ENCODE results near the gene CLASRP. TPM values are rescaled to one million over a fixed set of nuclear protein-coding genes. Genes with fewer than 3 reads are reported as not detected.

CLASRP gene, protein sequence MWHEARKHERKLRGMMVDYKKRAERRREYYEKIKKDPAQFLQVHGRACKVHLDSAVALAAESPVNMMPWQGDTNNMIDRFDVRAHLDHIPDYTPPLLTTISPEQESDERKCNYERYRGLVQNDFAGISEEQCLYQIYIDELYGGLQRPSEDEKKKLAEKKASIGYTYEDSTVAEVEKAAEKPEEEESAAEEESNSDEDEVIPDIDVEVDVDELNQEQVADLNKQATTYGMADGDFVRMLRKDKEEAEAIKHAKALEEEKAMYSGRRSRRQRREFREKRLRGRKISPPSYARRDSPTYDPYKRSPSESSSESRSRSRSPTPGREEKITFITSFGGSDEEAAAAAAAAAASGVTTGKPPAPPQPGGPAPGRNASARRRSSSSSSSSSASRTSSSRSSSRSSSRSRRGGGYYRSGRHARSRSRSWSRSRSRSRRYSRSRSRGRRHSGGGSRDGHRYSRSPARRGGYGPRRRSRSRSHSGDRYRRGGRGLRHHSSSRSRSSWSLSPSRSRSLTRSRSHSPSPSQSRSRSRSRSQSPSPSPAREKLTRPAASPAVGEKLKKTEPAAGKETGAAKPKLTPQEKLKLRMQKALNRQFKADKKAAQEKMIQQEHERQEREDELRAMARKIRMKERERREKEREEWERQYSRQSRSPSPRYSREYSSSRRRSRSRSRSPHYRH
- total RNA-seq, result 83.7 TPM
- long read RNA-seq, transcript CLASRP-202 (21 exons, 2,213 nt), result major isoform, 9 of 54 reads
- long read RNA-seq, transcript CLASRP-201 (21 exons, 2,234 nt), result minor isoform, 8 of 54 reads
- long read RNA-seq, partial matches to known transcripts, result 13 of 54 reads
- long read RNA-seq, other reads (novel, unspliced or antisense), result 23 of 54 reads

DNA sequence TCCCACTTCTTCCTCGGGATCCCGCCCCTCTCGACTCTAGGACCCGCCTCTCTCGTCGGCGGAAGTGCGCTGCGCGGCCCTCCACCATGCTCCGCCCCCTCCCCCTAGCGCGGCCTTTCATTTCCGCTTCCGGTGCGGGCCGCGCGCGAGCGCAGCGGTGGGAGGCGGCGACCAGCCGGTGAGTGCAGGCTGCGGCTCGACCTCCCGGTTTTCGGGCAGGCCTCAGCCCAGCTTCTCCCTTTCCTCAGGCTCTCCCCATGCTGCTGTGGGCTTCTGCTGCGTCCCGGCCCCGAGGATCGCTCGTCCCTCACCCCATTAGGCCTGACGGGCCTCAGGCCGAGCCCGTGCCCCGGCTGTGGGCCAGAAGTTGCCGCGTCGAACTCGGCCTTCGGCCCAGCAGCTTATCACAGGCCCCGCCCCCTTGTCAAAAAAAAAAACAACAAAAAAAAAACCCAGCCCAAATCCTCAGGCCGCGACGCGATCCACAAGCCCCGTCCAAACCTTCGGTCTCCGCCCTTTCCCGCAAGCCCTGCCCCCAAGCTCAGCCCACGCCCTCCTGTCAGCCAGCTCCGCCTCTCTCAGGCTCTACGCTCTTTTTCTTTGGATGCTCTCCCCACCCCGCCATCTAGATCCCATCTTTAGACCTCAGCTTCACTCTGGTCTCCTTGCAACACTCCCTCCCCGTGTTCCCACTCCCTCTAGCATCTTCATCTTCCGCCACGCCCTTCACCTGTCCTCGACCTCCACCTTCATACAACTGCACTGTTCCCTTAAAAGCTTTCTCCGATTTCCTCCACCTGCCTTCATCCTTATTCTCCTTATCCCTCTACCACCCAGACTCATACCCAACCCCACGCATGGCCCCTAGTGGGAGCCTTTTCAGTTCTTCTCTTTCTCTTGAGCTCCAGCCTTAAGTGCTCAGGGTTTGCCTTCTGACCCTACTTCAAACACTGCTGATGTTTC, at the start of gene CLASRP:
CLASRP (plus strand) TSS at position 115 of the 963 bp plus-strand sequence. CDS start 1,168 bp downstream, outside the sequence.
- Histone ChIP-seq H3K27ac (peak within 1 kb of the TSS; percentile 98), H3K9me3 (no peaks in the 10 kb centered on the region), H3K27me3 (no peaks in the 10 kb centered on the region), H3K4me1 (peaks cover 24% of the 10 kb centered on the region), H3K4me3 (peak within 1 kb of the TSS; percentile 95), H3K36me3 (peaks cover 57% of the 10 kb centered on the region)
- intact Hi-C loops (cut with DNase I), result no loop called here
- DNase-seq (peak; percentile 95), ATAC-seq (peak; percentile 97)
- TF ChIP-seq, protein P1, sequence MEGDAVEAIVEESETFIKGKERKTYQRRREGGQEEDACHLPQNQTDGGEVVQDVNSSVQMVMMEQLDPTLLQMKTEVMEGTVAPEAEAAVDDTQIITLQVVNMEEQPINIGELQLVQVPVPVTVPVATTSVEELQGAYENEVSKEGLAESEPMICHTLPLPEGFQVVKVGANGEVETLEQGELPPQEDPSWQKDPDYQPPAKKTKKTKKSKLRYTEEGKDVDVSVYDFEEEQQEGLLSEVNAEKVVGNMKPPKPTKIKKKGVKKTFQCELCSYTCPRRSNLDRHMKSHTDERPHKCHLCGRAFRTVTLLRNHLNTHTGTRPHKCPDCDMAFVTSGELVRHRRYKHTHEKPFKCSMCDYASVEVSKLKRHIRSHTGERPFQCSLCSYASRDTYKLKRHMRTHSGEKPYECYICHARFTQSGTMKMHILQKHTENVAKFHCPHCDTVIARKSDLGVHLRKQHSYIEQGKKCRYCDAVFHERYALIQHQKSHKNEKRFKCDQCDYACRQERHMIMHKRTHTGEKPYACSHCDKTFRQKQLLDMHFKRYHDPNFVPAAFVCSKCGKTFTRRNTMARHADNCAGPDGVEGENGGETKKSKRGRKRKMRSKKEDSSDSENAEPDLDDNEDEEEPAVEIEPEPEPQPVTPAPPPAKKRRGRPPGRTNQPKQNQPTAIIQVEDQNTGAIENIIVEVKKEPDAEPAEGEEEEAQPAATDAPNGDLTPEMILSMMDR (IDR thresholded peaks at IDR 0.05), result no peak

DNA sequence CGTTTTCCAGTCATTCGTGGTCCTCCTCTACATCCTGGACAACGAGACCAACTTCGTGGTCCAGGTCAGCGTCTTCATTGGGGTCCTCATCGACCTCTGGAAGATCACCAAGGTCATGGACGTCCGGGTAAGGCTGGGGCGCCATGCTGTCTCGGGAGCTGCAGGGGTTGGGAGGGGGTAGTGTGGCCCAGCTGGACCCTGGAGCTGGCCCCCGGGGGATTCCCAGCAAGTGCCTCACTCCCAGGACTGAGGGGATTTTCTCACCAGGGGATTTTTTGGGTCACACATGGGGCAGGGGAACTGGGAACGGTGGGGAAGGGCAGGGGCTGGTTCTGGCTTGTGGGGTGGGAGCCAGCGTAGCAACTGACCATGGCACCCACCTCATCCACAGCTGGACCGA, 48.4 kb upstream of the CLASRP start:
- DNase-seq, result no peak
- ATAC-seq, result no peak
- TF ChIP-seq, protein P1 (IDR thresholded peaks at IDR 0.05), result no peak
- Histone ChIP-seq H3K27me3 (no peaks in the 10 kb centered on the region), H3K9me3 (no peaks in the 10 kb centered on the region), H3K27ac (no peak overlapping the region), H3K36me3 (peaks cover 64% of the 10 kb centered on the region), H3K4me3 (no peak overlapping the region), H3K4me1 (no peaks in the 10 kb centered on the region)
- intact Hi-C loops (cut with DNase I), result no loop called here

DNA sequence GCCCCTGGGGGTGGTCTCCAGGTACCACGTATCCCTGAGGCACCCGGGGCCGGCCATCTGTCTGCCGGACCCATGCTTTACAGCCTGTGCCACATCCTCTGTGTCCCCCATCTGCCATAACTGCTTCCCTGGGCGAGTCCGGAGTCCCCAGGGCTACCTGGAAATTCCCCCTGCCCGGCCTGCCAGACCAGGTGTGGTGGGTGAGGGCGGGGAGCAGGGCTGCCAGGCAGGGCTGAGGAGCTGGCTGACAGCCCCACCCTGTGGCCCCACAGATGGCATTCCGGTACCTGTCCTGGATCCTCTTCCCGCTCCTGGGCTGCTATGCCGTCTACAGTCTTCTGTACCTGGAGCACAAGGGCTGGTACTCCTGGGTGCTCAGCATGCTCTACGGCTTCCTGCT, 47.9 kb upstream of the CLASRP start:
- no peaks in the 10 kb centered on the region for H3K9me3 ChIP-seq
- ATAC-seq, result no peak

DNA sequence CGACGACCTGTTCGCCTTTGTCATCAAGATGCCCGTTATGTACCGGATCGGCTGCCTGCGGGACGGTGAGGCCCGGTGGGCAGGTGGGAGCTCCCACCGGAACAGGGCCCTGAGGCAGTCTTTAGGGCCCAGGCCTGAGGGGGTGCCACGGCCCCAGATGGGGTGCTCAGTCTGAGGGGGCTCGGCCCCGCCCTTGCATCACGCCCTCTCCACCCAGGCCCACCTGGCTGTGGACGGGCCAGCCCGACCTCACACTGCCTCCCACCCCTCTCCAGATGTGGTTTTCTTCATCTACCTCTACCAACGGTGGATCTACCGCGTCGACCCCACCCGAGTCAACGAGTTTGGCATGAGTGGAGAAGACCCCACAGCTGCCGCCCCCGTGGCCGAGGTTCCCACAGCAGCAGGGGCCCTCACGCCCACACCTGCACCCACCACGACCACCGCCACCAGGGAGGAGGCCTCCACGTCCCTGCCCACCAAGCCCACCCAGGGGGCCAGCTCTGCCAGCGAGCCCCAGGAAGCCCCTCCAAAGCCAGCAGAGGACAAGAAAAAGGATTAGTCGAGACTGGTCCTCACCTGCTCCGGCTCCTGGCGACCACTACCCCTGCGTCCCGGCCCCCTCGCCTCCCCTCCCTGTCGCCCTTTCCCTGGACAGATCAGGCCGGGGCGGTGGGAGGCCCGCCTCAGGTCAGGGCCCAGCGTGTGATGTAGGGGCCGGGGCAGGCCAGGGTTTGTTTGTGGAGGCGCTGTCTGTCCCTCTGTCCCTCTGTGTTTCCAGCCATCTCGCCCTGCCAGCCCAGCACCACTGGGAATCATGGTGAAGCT, 46.3 kb upstream of the CLASRP start:
- TF ChIP-seq, protein P1 (IDR thresholded peaks at IDR 0.05), result no peak
- no peaks in the 10 kb centered on the region for H3K4me1 ChIP-seq
- no peaks in the 10 kb centered on the region for H3K27me3 ChIP-seq
- H3K4me3 ChIP-seq, result no peak overlapping the region
- DNase-seq (no peak), ATAC-seq (no peak)
- peaks cover 46% of the 10 kb centered on the region for H3K36me3 ChIP-seq
- no peaks in the 10 kb centered on the region for H3K9me3 ChIP-seq
- intact Hi-C loops (cut with DNase I), result no loop called here
- no peak overlapping the region for H3K27ac ChIP-seq

More for the DNA sequence above, 47.9 kb upstream of the CLASRP start:
- Histone ChIP-seq H3K4me1 (no peaks in the 10 kb centered on the region), H3K4me3 (no peak overlapping the region), H3K27me3 (no peaks in the 10 kb centered on the region), H3K27ac (no peak overlapping the region), H3K36me3 (peaks cover 60% of the 10 kb centered on the region)
- intact Hi-C loops (cut with DNase I), result no loop called here
- TF ChIP-seq, protein P1 (IDR thresholded peaks at IDR 0.05), result no peak
- DNase-seq, result no peak

All from upper lobe of right lung (tissue), 1 donor.